Rectal smooth muscle tissue (tissue), 1 donor: ENCODE measurements around the gene SHKBP1.
A peak's percentile ranks its signal among the peaks of the same experiment; 100 is the strongest.

ENCODE experiments used
- H3K27ac ChIP-seq: one replicate; pipeline ENCODE4 v1.7.0; 2013; ENCODE audit warnings: low read depth, low read length, inconsistent platforms
- H3K27me3 ChIP-seq: one replicate; pipeline ENCODE4 v1.7.0; 2013; ENCODE audit warnings: low read length; ENCODE audit not compliant: control insufficient read depth, insufficient read depth
- H3K36me3 ChIP-seq: one replicate; pipeline ENCODE4 v1.7.0; 2013; ENCODE audit warnings: low read length; ENCODE audit not compliant: control insufficient read depth, insufficient read depth
- H3K4me1 ChIP-seq: one replicate; pipeline ENCODE4 v1.7.0; 2013; ENCODE audit warnings: low read length; ENCODE audit not compliant: control insufficient read depth, insufficient read depth
- H3K4me3 ChIP-seq: one replicate; pipeline ENCODE4 v1.7.0; 2013; ENCODE audit warnings: low read length
- H3K9ac ChIP-seq: one replicate; pipeline ENCODE4 v1.7.0; 2013; ENCODE audit warnings: low read length

The SHKBP1 gene, protein sequence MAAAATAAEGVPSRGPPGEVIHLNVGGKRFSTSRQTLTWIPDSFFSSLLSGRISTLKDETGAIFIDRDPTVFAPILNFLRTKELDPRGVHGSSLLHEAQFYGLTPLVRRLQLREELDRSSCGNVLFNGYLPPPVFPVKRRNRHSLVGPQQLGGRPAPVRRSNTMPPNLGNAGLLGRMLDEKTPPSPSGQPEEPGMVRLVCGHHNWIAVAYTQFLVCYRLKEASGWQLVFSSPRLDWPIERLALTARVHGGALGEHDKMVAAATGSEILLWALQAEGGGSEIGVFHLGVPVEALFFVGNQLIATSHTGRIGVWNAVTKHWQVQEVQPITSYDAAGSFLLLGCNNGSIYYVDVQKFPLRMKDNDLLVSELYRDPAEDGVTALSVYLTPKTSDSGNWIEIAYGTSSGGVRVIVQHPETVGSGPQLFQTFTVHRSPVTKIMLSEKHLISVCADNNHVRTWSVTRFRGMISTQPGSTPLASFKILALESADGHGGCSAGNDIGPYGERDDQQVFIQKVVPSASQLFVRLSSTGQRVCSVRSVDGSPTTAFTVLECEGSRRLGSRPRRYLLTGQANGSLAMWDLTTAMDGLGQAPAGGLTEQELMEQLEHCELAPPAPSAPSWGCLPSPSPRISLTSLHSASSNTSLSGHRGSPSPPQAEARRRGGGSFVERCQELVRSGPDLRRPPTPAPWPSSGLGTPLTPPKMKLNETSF

DNA sequence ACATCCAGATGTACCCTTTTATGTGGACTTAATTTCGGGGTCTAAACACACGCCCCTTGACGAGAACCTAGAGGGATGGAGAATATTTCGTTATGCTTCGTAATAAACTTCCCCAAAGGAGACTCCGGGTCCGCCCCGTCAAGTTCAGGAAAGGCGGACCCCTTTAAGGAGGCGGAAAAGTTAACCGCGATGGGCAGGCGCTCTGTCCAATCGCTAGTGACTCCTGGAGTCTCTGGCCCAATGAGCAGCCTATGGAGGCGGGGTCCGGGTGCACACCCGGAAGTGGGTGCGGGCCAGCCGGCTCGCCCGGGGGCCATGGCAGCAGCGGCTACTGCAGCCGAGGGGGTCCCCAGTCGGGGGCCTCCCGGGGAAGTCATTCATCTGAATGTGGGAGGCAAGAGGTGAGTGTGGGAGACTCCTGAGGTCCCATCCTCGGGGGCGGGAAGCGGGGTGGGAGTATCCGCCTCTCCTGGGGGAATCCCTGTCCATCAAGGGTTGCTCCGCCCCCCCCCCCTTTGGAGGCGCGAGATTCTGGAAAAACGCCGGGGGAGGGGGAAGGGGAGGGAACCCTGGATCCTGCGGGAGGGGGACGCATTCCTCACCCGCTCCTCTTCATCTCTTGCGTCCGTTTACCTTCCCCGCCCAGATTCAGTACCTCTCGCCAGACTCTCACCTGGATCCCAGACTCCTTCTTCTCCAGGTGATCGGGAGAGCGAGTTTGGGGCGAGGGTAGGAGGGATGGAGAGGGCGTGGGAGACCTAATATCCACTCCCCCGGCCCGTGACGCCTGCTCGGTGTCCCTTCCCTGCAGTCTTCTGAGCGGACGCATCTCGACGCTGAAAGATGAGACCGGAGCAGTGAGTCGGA is at the start of gene SHKBP1:
Gene SHKBP1, plus strand, starts transcription at position 289 of the 867 bp plus-strand sequence. Its CDS starts 27 bp downstream, at position 316.
- H3K4me3 ChIP-seq, result peak within 1 kb of the TSS; percentile 97
- peaks cover 3% of the 10 kb centered on the region for H3K4me1 ChIP-seq
- H3K9ac ChIP-seq, result peak within 1 kb of the TSS; percentile 71
- no peaks in the 10 kb centered on the region for H3K27me3 ChIP-seq
- peaks cover 13% of the 10 kb centered on the region for H3K36me3 ChIP-seq
- peak within 1 kb of the TSS; percentile 64 for H3K27ac ChIP-seq

DNA sequence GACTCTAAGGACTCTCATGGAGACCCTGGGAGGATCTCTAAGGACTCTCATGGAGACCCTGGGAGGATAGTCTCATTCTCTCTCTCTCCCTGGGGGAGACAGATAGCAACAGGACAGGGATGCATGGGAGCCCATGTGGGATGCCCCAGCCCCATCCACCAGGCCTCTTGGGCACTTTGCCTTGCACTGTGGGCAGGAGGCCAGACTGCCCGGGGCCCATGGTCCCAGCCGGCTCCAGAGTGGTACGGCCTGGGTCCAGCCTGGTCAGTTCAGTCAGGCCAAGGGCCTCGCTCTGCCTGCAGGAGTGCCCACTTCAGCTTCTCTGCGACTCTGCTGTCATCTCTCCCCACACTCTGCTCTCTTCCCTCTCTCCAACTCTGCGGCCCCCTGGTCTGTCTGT is 48.6 kb upstream of the SHKBP1 start:
- Histone ChIP-seq H3K9ac (no peak overlapping the region), H3K27me3 (no peaks in the 10 kb centered on the region), H3K4me3 (no peak overlapping the region), H3K4me1 (no peaks in the 10 kb centered on the region), H3K27ac (no peak overlapping the region), H3K36me3 (no peaks in the 10 kb centered on the region)

DNA sequence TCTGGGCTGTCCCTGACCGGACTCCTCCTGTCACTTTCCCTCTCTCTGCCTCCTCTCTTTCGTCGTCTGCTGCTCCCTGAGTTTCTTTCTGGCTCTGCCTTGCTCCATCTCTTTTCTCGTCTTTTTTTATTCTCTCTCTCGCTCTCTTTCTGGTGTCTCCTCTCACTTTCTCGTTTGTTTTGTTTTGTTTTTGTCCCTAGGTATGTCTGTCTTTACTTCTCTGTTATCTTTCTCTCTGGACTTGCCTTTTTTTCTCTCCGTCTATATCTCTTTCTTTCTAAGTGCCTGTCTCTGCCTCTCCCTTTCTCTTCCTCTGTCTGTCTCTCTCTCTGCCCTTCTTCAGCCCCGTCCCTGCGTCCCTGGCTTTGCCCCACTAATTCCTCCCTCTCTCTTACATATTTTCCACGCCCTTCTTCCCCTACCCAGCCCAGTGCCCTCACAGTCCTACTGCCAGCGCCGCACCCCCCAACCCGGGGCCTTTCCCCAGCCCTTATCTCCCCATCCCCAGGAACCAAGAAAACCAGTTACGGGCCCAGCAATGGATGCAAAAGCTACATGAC is 48.1 kb upstream of the SHKBP1 start:
- H3K4me1 ChIP-seq, result no peaks in the 10 kb centered on the region
- no peak overlapping the region for H3K9ac ChIP-seq
- no peak overlapping the region for H3K4me3 ChIP-seq
- H3K27ac ChIP-seq, result no peak overlapping the region
- H3K36me3 ChIP-seq, result no peaks in the 10 kb centered on the region
- H3K27me3 ChIP-seq, result no peaks in the 10 kb centered on the region

DNA sequence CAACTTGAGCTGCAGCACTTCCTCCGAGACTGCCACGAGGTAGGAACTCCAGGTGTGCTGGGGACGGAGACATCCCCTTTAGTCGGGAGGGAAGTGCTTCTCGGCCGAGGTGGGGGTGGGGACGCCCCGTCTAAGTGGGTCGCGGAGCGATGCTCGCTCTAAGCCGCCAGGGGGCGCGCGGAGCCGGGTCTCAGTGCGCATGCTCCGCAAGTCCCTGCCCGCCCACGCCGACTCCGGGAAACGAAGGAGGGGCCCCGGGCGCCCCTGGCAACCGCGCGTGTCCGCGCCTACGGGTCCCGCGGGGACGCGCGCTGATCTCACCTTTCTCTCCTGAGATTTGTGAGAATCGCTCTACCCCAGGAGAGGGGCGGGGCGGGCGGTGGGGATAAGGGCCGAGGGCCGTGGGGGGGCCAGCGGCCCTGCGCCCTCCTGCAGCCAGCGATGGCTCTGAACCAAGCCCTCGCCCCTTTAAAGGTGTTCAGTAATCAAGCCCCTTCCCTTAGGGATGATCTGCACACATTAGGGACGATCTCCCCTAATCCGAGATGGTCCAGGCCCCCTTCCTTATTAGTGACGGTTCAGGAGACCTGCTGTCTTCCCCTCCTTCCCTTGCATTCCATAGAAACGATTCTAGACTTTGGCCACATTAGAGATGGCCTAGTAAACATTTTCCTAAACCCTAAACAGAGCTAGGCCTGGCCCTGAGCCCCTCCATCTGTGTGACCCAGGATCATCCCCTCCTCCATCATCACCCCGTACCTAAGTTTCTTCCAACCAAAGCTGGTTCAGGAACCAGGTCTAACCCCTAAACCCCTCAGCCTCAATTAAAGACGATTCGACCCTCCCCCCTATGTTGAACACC is 47.3 kb upstream of the SHKBP1 start:
- no peaks in the 10 kb centered on the region for H3K27me3 ChIP-seq
- H3K9ac ChIP-seq, result no peak overlapping the region
- H3K4me3 ChIP-seq, result peak overlapping the region; percentile 62
- H3K4me1 ChIP-seq, result no peaks in the 10 kb centered on the region
- H3K27ac ChIP-seq, result no peak overlapping the region
- no peaks in the 10 kb centered on the region for H3K36me3 ChIP-seq

DNA sequence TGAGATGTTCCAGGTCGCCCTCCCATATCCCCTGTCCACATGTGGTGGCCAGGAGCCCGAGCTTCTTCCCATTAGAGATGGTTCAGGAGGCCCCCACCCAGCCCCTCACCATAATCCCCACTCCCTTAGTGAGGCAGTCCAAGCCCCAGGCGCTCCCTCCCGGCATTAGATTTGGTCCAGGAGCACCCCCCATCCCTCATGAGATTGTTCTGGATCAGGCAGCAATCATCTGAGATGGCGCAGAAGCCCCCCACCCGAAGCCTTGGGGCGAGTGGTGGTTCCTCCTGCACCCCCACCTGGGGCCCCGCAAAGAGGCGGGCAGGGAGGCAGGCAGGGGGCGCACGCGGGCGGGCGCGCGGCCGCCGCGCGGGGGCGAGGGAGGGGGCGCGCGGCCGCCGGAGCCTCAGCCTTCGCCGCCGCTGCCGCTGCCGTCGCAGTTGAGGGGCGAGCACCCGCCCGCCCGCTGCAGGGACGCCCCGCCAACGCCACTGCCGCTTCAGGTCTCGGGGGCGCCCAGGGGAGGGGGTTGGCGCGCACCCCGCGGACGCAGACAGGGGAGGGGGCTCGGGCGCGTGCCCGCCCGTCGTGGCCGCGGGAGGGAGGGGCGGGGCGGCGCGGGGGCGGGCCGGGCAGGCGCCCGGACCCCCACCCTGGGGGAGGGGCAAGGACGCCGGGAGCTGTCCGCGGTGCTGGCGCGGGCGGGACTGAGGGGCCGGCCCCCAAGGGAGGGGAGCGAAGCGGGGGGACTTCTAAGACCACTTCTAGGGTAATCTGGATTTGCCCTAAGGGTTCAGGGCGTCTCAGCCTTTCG is 46.4 kb upstream of the SHKBP1 start:
- H3K36me3 ChIP-seq, result no peaks in the 10 kb centered on the region
- no peak overlapping the region for H3K27ac ChIP-seq
- H3K27me3 ChIP-seq, result no peaks in the 10 kb centered on the region

DNA sequence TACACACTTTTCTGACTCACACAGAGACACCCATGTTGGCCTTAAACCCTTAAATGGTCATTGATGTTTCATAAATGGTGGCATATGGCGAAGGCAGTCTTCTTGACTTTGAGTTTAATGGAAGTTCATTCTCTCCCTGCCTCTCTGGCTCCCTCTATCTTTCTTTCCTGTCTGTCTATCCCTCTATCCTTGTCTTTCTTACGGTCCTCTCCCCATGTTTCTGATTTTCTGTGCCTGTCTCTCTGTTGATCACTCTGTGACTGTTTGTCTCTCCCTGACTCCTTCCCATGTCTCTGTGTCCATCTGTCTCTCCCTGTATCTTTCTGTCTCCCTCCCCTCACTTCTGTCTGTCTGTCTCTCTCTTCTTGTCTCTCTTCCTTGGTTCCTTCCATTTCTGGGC is 43.2 kb upstream of the SHKBP1 start:
- Histone ChIP-seq H3K27ac (no peak overlapping the region), H3K4me3 (no peak overlapping the region), H3K9ac (no peak overlapping the region), H3K36me3 (no peaks in the 10 kb centered on the region), H3K27me3 (no peaks in the 10 kb centered on the region), H3K4me1 (no peaks in the 10 kb centered on the region)

More for the DNA sequence above, 46.4 kb upstream of the SHKBP1 start:
- no peaks in the 10 kb centered on the region for H3K4me1 ChIP-seq
- H3K4me3 ChIP-seq, result no peak overlapping the region
- H3K9ac ChIP-seq, result no peak overlapping the region

DNA sequence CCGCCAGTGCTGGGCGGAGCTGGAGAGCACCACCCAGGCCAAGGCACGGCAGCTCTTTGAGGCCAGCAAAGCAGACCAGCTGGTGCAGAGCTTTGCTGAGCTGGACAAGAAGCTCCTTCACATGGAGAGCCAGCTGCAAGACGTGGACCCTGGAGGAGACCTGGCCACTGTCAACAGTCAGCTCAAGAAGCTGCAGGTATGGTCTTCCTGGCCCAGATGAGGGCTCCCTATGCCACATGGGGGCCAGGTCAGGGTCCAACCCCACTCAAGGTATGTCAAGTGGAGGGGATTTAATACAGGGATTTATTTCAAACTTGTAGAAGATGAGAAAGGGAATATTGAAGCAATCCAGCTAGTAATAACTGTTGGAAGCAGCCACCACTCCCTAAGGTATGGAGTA is 42.5 kb upstream of the SHKBP1 start:
- Histone ChIP-seq H3K27me3 (no peaks in the 10 kb centered on the region), H3K4me3 (no peak overlapping the region), H3K27ac (no peak overlapping the region), H3K36me3 (no peaks in the 10 kb centered on the region), H3K9ac (no peak overlapping the region), H3K4me1 (no peaks in the 10 kb centered on the region)

DNA sequence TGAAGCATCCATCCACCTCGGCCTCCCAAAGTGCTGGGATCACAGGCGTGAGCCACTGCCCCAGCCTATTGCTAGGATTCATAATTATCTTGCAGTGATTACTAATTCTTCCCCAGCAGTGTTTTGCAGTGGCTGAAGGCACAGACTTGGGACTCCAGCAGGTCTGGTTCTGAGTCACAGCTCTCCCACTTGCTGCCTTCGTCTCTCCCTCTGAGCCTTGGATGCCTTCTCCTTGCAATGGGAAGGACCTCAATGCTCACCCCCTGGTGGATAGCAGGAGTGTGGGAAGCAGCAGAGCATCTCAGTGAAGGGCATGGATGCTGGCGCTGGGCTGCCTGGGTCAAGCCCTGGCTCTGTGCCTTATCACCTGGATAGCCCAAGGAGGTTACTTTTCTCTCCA is 37.6 kb upstream of the SHKBP1 start:
- Histone ChIP-seq H3K36me3 (no peaks in the 10 kb centered on the region), H3K27me3 (peaks cover 2% of the 10 kb centered on the region), H3K27ac (no peak overlapping the region), H3K9ac (no peak overlapping the region), H3K4me1 (no peaks in the 10 kb centered on the region), H3K4me3 (no peak overlapping the region)

DNA sequence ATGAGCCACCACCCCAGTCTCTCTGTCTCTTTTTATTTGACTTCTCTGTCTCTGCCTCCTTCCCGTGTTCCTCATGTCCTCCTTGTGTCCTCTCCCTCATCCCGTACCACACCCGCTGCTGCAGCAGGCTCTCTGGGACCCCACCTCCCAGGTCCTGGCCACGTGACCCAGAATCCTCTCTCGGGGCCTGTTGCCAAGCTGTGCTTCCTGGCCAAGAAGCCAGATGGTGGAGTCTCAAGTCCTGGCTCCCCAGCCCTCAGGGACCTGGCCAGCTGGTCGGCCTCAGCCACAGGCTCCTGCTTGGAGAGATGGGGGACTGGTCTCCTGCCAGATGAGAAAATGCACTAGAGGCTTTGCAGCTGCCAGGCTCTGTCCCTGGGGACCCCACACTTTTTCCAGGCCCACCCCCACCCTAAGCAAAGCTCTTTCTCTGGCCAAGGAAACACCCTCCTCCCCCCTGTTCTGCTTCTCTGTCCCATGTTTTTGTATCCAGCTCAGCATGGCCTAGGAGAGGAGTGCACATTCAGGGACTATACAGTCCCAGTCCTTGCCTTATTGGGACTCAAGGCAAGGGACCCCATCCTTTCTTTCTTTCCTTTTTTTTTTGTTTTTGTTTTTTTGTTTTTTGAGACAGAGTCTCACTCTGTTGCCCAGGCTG is 34.3 kb upstream of the SHKBP1 start:
- peaks cover 2% of the 10 kb centered on the region for H3K27me3 ChIP-seq
- H3K9ac ChIP-seq, result no peak overlapping the region
- no peak overlapping the region for H3K27ac ChIP-seq
- H3K4me1 ChIP-seq, result no peaks in the 10 kb centered on the region
- H3K4me3 ChIP-seq, result no peak overlapping the region
- no peaks in the 10 kb centered on the region for H3K36me3 ChIP-seq

DNA sequence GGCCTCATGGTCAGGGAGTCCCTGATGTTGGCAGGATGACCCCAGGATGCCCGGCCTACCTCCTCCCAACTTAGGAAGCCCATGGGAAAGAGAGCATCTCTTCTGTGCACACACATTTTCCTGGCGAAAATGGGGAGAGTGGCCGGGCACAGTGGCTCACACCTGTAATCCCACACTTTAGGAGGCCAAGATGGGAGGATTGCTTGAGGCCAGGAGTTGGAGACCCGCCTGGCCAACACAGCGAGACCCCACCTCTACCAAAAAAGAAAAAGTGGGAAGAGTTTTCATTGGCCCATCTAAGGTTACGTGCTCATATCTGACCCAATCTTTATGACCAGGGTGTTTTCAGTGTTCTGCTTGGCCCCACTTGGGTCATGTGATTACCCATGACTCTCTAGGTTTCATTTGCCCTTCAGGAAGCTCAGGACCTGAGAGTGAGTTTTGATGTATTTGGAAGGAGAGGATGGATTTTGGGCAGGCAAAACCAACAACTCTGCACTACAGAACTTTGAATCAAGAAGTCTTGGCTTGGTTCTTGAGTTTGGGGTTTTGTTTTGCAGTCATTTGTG is 33.6 kb upstream of the SHKBP1 start:
- Histone ChIP-seq H3K27me3 (peaks cover 2% of the 10 kb centered on the region), H3K4me3 (no peak overlapping the region), H3K9ac (no peak overlapping the region), H3K4me1 (no peaks in the 10 kb centered on the region), H3K27ac (no peak overlapping the region), H3K36me3 (no peaks in the 10 kb centered on the region)
